Endometrium (tissue), 2 donors: Measurements from ENCODE around the gene CARMIL1.
A peak's percentile ranks its signal among the peaks of the same experiment; 100 is the strongest.

Experiments used
- FAIRE-seq: peaks from 2 replicates; lab custom pipeline; 2012; peaks lifted over from hg19 to GRCh38; lab: Jason Lieb, UNC
- donor health status: control.
- donor health status: control.

CARMIL1 gene

GRCh38 chr6:25278914-25279747 lies at the start of gene CARMIL1:
Gene CARMIL1 (plus strand): TSS chr6:25279374. CDS start chr6:25279796, 422 bp downstream.
- no peak for FAIRE-seq

GRCh38 chr6:25229671-25230321 lies 49.4 kb upstream of the CARMIL1 start:
- no peak for FAIRE-seq

- FAIRE-seq = no peak
Measured at GRCh38 chr6:25232479-25232878, 46.7 kb upstream of the CARMIL1 start.

GRCh38 chr6:25233226-25233625 lies 45.9 kb upstream of the CARMIL1 start:
- no peak for FAIRE-seq

GRCh38 chr6:25237579-25237978 lies 41.6 kb upstream of the CARMIL1 start:
- FAIRE-seq = no peak

GRCh38 chr6:25239059-25239458 lies 40.1 kb upstream of the CARMIL1 start:
- peak; percentile 94 for FAIRE-seq

- FAIRE-seq = no peak
Measured at GRCh38 chr6:25239498-25239897, 39.7 kb upstream of the CARMIL1 start.

- no peak for FAIRE-seq
Measured at GRCh38 chr6:25242567-25242966, 36.6 kb upstream of the CARMIL1 start.

- no peak for FAIRE-seq
Measured at GRCh38 chr6:25244865-25245264, 34.3 kb upstream of the CARMIL1 start.

- FAIRE-seq = no peak
Measured at GRCh38 chr6:25248123-25248522, 31.1 kb upstream of the CARMIL1 start.

GRCh38 chr6:25249133-25249532 lies 30.0 kb upstream of the CARMIL1 start:
- peak; percentile 82 for FAIRE-seq

- no peak for FAIRE-seq
Measured at GRCh38 chr6:25250878-25251277, 28.3 kb upstream of the CARMIL1 start.

- FAIRE-seq = no peak
Measured at GRCh38 chr6:25251426-25251825, 27.7 kb upstream of the CARMIL1 start.

GRCh38 chr6:25253351-25253750 lies 25.8 kb upstream of the CARMIL1 start:
- no peak for FAIRE-seq

- no peak for FAIRE-seq
Measured at GRCh38 chr6:25254671-25255070, 24.5 kb upstream of the CARMIL1 start.

GRCh38 chr6:25257686-25258348 lies 21.4 kb upstream of the CARMIL1 start:
- no peak for FAIRE-seq

GRCh38 chr6:25259756-25260155 lies 19.4 kb upstream of the CARMIL1 start:
- no peak for FAIRE-seq

- FAIRE-seq = no peak
Measured at GRCh38 chr6:25263657-25264056, 15.5 kb upstream of the CARMIL1 start.

- no peak for FAIRE-seq
Measured at GRCh38 chr6:25266456-25267100, 12.6 kb upstream of the CARMIL1 start.

- FAIRE-seq = no peak
Measured at GRCh38 chr6:25267662-25268061, 11.5 kb upstream of the CARMIL1 start.

GRCh38 chr6:25270559-25270958 lies 8.6 kb upstream of the CARMIL1 start:
- FAIRE-seq = no peak

GRCh38 chr6:25275436-25275835 lies 3.7 kb upstream of the CARMIL1 start:
- no peak for FAIRE-seq

- FAIRE-seq = no peak
Measured at GRCh38 chr6:25277386-25277785, 1.8 kb upstream of the CARMIL1 start.
